K562 (cell line): ENCODE results near the gene RHD. TPM values are rescaled to one million over a fixed set of nuclear protein-coding genes. Genes with fewer than 3 reads are reported as not detected.
"Not testable (repeated sequence)": the region's sequence is repeated elsewhere in the genome, so short reads cannot be mapped to it uniquely, and the experiment has no call there.

ENCODE experiments used
- ATAC-seq: fragments of 200-7000 bp; cut with Tn5 transposase; 3 replicates; pipeline ENCODE4 v1.9.1; 2020; ENCODE audit warnings: moderate library complexity
- BruUV-seq: library from RNA; stranded (reverse); fragments of 400-500 nt; replicated peaks from 2 replicates; lab custom pipeline; 2021; lab: Mats Ljungman, UMichigan
- CTCF ChIA-PET: fragments of 300-600 bp; formaldehyde crosslinking; extraction: SDS; loops from one replicate; lab custom pipeline; 2021; ENCODE audit warnings: low intra/inter-chr PET ratio; lab: Yijun Ruan, JAX
- POLR2A ChIA-PET: fragments of 300-600, 350-650 bp; sonication (Branson Sonifier 250); formaldehyde crosslinking; extraction: SDS; loops from one replicate; lab custom pipeline; 2021; ENCODE audit warnings: antibody characterized with exemption, inconsistent platforms; lab: Yijun Ruan, JAX
- DNase-seq, 4 experiments: peaks; one replicate each; pipeline versions ENCODE4 v3.0.0 to v3.0.0-alpha.2; 2011 to 2018; ENCODE audit warnings: low spot score in 3 of 4, mixed read lengths in 3 of 4; ENCODE audit errors: extremely low read depth in 1 of 4
- FAIRE-seq: peaks from 2 replicates; lab custom pipeline; 2011; peaks lifted over from hg19 to GRCh38; lab: Jason Lieb, UNC
- H2AFZ ChIP-seq: 2 replicates; pipeline ENCODE4 v1.6.0; 2011; ENCODE audit warnings: low read depth, low read length, control low read depth, inconsistent platforms
- H3K27ac ChIP-seq: fragments of 200-600 bp; 3 replicates; pipeline ENCODE4 v1.8.0; 2011; ENCODE audit warnings: low read depth, mild to moderate bottlenecking, control low read depth, inconsistent platforms, low read length, moderate library complexity, mixed read lengths; ENCODE audit errors: extremely low read depth
- H3K27me3 ChIP-seq, 2 experiments: fragments of 300-600 bp in 1 of 2; 2 replicates in 1 of 2; 3 replicates in 1 of 2; pipeline versions ENCODE4 v1.6.0 to v1.8.0; 2011; ENCODE audit warnings: inconsistent platforms in 2 of 2, low read length in 2 of 2, mild to moderate bottlenecking in 1 of 2, mixed read lengths in 1 of 2, moderate library complexity in 1 of 2; ENCODE audit not compliant: control insufficient read depth in 2 of 2, insufficient read depth in 2 of 2
- H3K36me3 ChIP-seq: fragments of 300-600 bp; 3 replicates; pipeline ENCODE4 v1.8.0; 2011; ENCODE audit warnings: mild to moderate bottlenecking, low read length, inconsistent platforms; ENCODE audit not compliant: control insufficient read depth, insufficient read depth
- H3K4me1 ChIP-seq, 2 experiments: fragments of 200-600 bp in 1 of 2; replicated peaks in 1 of 2; 2 replicates in 1 of 2; 3 replicates in 1 of 2; pipeline versions ENCODE4 v1.5.1 to v1.8.0; 2011; ENCODE audit warnings: inconsistent platforms in 2 of 2, low read length in 2 of 2, mild to moderate bottlenecking in 1 of 2, mixed read lengths in 1 of 2, moderate library complexity in 1 of 2; ENCODE audit not compliant: control insufficient read depth in 2 of 2, insufficient read depth in 2 of 2
- H3K4me2 ChIP-seq: 2 replicates; pipeline ENCODE4 v1.6.1; 2011; ENCODE audit warnings: low read length, control low read depth, inconsistent platforms, mixed read lengths; ENCODE audit not compliant: insufficient read depth
- H3K4me3 ChIP-seq: fragments of 200-600 bp; sonication (generic), shearing (Covaris generic); 2 replicates; pipeline ENCODE4 v1.5.1; 2016; ENCODE audit warnings: control low read depth, inconsistent platforms
- H3K79me2 ChIP-seq: fragments of 200-600 bp; 3 replicates; pipeline ENCODE4 v1.8.0; 2011; ENCODE audit warnings: low read length, inconsistent platforms; ENCODE audit not compliant: control insufficient read depth, insufficient read depth
- H3K9ac ChIP-seq, 2 experiments: 2 replicates each; pipeline versions ENCODE4 v1.6.0 to v1.6.1; 2011; ENCODE audit warnings: low read depth in 2 of 2, low read length in 2 of 2, control low read depth in 1 of 2, inconsistent platforms in 1 of 2, mild to moderate bottlenecking in 1 of 2, mixed read lengths in 1 of 2; ENCODE audit not compliant: insufficient read depth in 1 of 2
- H3K9me1 ChIP-seq: one replicate; pipeline ENCODE4 v1.6.0; 2011; ENCODE audit warnings: inconsistent platforms, mild to moderate bottlenecking, low read length, moderate library complexity; ENCODE audit not compliant: control insufficient read depth, insufficient read depth
- H3K9me3 ChIP-seq: replicated peaks from 2 replicates; pipeline ENCODE4 v1.5.1; 2011; ENCODE audit warnings: low read depth, low read length, inconsistent platforms; ENCODE audit not compliant: control insufficient read depth, insufficient read depth
- H4K20me1 ChIP-seq: replicated peaks from 2 replicates; pipeline ENCODE4 v1.6.1; 2011; ENCODE audit warnings: low read length, inconsistent platforms, mixed read lengths; ENCODE audit not compliant: control insufficient read depth, insufficient read depth
- L3MBTL2 ChIP-seq: fragments of 450-650 bp; IDR thresholded peaks from 2 replicates; pipeline ENCODE4 v1.6.1; 2016; ENCODE audit warnings: mild to moderate bottlenecking, moderate library complexity
- ZBTB40 ChIP-seq, 2 experiments: fragments of 450-650 bp in 1 of 2; sonication (generic) in 1 of 2; formaldehyde crosslinking in 1 of 2; IDR thresholded peaks; 2 replicates each; pipeline versions ENCODE4 v1.7.1 to v1.9.0; 2016 to 2022; ENCODE audit warnings: inconsistent platforms in 1 of 2, mild to moderate bottlenecking in 1 of 2, missing genetic modification reagents in 1 of 2
- WGBS: fragments of 100-300 bp; shearing (Covaris generic); methylation state at CpG from one replicate; pipeline ENCODE4 v1.1.6; 2016; ENCODE audit warnings: low coverage, mixed read lengths; ENCODE audit not compliant: insufficient coverage; ENCODE audit errors: missing lambda C conversion rate; 5-methylcytosine and 5-hydroxymethylcytosine counted together
- in situ Hi-C: fragments of 300-500 bp; cut with MboI; formaldehyde crosslinking; loops from 4 replicates; pipeline ENCODE4 v1.15.0; 2018; ENCODE audit warnings: inconsistent platforms, mixed read lengths
- intact Hi-C: fragments of 100-400 bp; cut with micrococcal nuclease; formaldehyde crosslinking; loops from 2 replicates; pipeline ENCODE4 v1.14.2; 2022
- polyA plus RNA-seq, 8 experiments: library from polyadenylated mRNA; depleted of rRNA in 4 of 8; stranded (reverse) in 5 of 8; unstranded in 3 of 8; fragments of >200 nt; fragmentation: Nextera tagmentation in 2 of 8; fragmentation: Illumina TruSeq in 1 of 8; extraction: Ambion mirVana in 2 of 8; extraction: Trizol in 1 of 8; gene quantifications; 2 replicates each; pipeline versions ENCODE4 v1.2.1 to v1.2.3, GENCODE V29; 2011 to 2014; ENCODE audit warnings: inconsistent platforms in 1 of 8, missing spikeins in 1 of 8
- total RNA-seq, 7 experiments: library from RNA; depleted of rRNA in 6 of 7; stranded (reverse); fragments of >200 nt in 6 of 7; fragmentation: Illumina TruSeq in 2 of 7; extraction: Trizol in 2 of 7; gene quantifications; 2 replicates each; pipeline versions ENCODE4 v1.2.1 to v1.2.3, GENCODE V29; 2011 to 2021; ENCODE audit warnings: low replicate concordance in 1 of 7

The RHD gene
- total and polyA plus RNA-seq, 9 of the 15 experiments (the other 6 are each of a cell fraction or from before 2014, with no cell fraction given), result 8.8 to 32.4 (median 15.0) TPM

GRCh38 chr1:25260336-25260735 is 12.0 kb upstream of the RHD start:
- BruUV-seq, H3K4me3 ChIP-seq, H3K4me1 ChIP-seq, in situ Hi-C loops, H3K27me3 ChIP-seq, H3K9me3 ChIP-seq, H3K4me2 ChIP-seq, H4K20me1 ChIP-seq, H3K27ac ChIP-seq, CTCF ChIA-PET, FAIRE-seq, H3K36me3 ChIP-seq, DNase-seq, H3K9ac ChIP-seq, intact Hi-C loops, H2AFZ ChIP-seq, H3K79me2 ChIP-seq, POLR2A ChIA-PET, H3K9me1 ChIP-seq: not testable (repeated sequence)
- WGBS, result 58% methylated on average over 3 of the region's 3 CpGs
- peak; percentile 10; the same call in 1 of the 3 replicates for ATAC-seq

GRCh38 chr1:25266554-25267287 is 5.6 kb upstream of the RHD start:
- Histone ChIP-seq H3K27ac (peak overlapping the region; percentile 69), H3K4me2 (peak overlapping the region; percentile 79), H3K4me3 (peak overlapping the region; percentile 50), H3K9ac (peak overlapping the region; percentile 61 to 79), H2AFZ (peak overlapping the region; percentile 63; the same call in 1 of the 2 replicates)
- FAIRE-seq; H3K9me3 ChIP-seq; H3K4me1 ChIP-seq; H3K79me2 ChIP-seq; H3K27me3 ChIP-seq; DNase-seq; CTCF ChIA-PET; intact Hi-C loops; H4K20me1 ChIP-seq; BruUV-seq; POLR2A ChIA-PET; in situ Hi-C loops; H3K9me1 ChIP-seq; H3K36me3 ChIP-seq; TF ChIP-seq ZBTB40 (CRISPR knock-in tag; IDR thresholded peaks at IDR 0.05): not testable (repeated sequence)
- ATAC-seq, result peak; percentile 91
- 0% methylated on average over 4 of the region's 45 CpGs for WGBS
- TF ChIP-seq L3MBTL2, result 0 out of 2 replicates have a peak, but pooled peaks have one; percentile 36
- TF ChIP-seq ZBTB40 (IDR thresholded peaks at IDR 0.05), result peak; percentile 20; the same call in 1 of the 2 replicates
